Thyroid gland (tissue), 4 donors: ENCODE data around the gene HSPA2. TPM values are rescaled to one million over a fixed set of nuclear protein-coding genes. Genes with fewer than 3 reads are reported as not detected.

Experiments used
- DNase-seq, 2 donors: peaks; one replicate each; pipeline ENCODE4 v3.0.0-alpha.2; 2019
- H3K27ac ChIP-seq, 3 donors: fragments of 200-600 bp; sonication (generic); 1 replicate in 2 of 3; 2 replicates in 1 of 3; pipeline ENCODE4 v1.5.1; 2016 to 2019; ENCODE audit warnings: mild to moderate bottlenecking in 1 of 3, moderate library complexity in 1 of 3
- H3K27me3 ChIP-seq: fragments of 200-600 bp; sonication (generic); one replicate; pipeline ENCODE4 v1.5.1; 2019
- H3K36me3 ChIP-seq, 2 donors: fragments of 200-600 bp; sonication (generic); one replicate each; pipeline ENCODE4 v1.5.1; 2016 to 2019
- H3K4me1 ChIP-seq, 2 donors: fragments of 200-600 bp; sonication (generic); one replicate each; pipeline ENCODE4 v1.5.1; 2017 to 2019
- H3K4me3 ChIP-seq, 3 donors: fragments of 200-600 bp; sonication (generic); replicated peaks in 1 of 3; 1 replicate in 2 of 3; 2 replicates in 1 of 3; pipeline ENCODE4 v1.5.1; 2016; ENCODE audit warnings: mild to moderate bottlenecking in 1 of 3
- H3K9me3 ChIP-seq: fragments of 200-600 bp; sonication (generic); one replicate; pipeline ENCODE4 v1.5.1; 2017
- POLR2A ChIP-seq, 2 donors: fragments of 450-650 bp; IDR thresholded peaks; one replicate each; pipeline ENCODE4 v1.6.1; 2017; ENCODE audit warnings: antibody characterized with exemption in 2 of 2, mild to moderate bottlenecking in 2 of 2, moderate library complexity in 1 of 2
- WGBS, 2 donors: methylation state at CpG; one replicate each; pipeline ENCODE4 v1.1.5; 2017; 5-methylcytosine and 5-hydroxymethylcytosine counted together
- intact Hi-C: fragments of 100-400 bp; cut with DNase I; formaldehyde crosslinking; loops from one replicate; pipeline ENCODE4 v1.15.1; 2023
- small RNA-seq: library from RNA; depleted of rRNA; stranded (forward); fragments of <200 nt; gene quantifications from one replicate; pipeline ENCODE3, GENCODE V24; 2016
- total RNA-seq, 4 donors: library from RNA; depleted of rRNA; stranded (reverse); fragments of >200 nt; gene quantifications; one replicate each; pipeline ENCODE4 v1.2.3, GENCODE V29; 2016
- TF ChIP-seq, protein P1 (sequence below), 6 experiments: fragments of 200-600 bp in 3 of 6; fragments of 450-650 bp in 3 of 6; sonication (generic) in 3 of 6; IDR thresholded peaks; one replicate each; pipeline ENCODE4 v1.5.1; 2016 to 2019; ENCODE audit warnings: antibody characterized with exemption in 6 of 6, mild to moderate bottlenecking in 2 of 6, inconsistent platforms in 1 of 6, moderate library complexity in 1 of 6

The HSPA2 gene
- total RNA-seq, 4 donors from 2014 or later, result 6.0 to 11.0 (median 8.4) TPM

- TF ChIP-seq, protein P1, sequence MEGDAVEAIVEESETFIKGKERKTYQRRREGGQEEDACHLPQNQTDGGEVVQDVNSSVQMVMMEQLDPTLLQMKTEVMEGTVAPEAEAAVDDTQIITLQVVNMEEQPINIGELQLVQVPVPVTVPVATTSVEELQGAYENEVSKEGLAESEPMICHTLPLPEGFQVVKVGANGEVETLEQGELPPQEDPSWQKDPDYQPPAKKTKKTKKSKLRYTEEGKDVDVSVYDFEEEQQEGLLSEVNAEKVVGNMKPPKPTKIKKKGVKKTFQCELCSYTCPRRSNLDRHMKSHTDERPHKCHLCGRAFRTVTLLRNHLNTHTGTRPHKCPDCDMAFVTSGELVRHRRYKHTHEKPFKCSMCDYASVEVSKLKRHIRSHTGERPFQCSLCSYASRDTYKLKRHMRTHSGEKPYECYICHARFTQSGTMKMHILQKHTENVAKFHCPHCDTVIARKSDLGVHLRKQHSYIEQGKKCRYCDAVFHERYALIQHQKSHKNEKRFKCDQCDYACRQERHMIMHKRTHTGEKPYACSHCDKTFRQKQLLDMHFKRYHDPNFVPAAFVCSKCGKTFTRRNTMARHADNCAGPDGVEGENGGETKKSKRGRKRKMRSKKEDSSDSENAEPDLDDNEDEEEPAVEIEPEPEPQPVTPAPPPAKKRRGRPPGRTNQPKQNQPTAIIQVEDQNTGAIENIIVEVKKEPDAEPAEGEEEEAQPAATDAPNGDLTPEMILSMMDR (IDR thresholded peaks at IDR 0.05), result no peak
- TF ChIP-seq POLR2A (IDR thresholded peaks at IDR 0.05), result no peak
Observed at GRCh38 chr14:64581363-64581762, 40.8 kb downstream of the HSPA2 start.

DNA sequence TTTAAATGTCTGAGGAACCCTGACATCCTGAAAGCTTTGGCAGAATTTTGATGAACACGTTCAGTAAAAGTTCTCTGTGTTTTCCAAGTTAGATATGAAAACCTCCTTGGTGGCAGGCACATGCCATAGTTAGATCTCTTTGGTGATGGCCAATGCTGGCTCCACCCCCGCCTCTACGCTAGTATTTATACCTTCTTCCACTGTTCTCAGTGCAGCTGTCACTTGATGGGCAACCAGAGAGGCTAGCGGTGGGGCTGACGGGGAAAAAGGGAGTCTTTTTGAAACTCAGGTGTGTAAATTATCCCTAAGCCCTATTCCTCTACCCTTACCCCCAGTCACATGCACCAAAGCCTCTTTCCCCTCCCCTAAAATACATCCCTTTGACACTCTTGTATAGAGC is 41.3 kb downstream of the HSPA2 start:
- Histone ChIP-seq H3K27me3 (no peaks in the 10 kb centered on the region), H3K4me3 (no peak overlapping the region), H3K36me3 (no peaks in the 10 kb centered on the region), H3K4me1 (no peaks in the 10 kb centered on the region), H3K9me3 (no peaks in the 10 kb centered on the region), H3K27ac (no peak overlapping the region)
- intact Hi-C loops, result no loop called here
- DNase-seq, result no peak
- WGBS, 2 donors, result 78 to 86% methylated on average over 5 of the region's 5 CpGs
- TF ChIP-seq POLR2A (IDR thresholded peaks at IDR 0.05), result no peak
- TF ChIP-seq, protein P1 (IDR thresholded peaks at IDR 0.05), result no peak

More at GRCh38 chr14:64581363-64581762, 40.8 kb downstream of the HSPA2 start:
- Histone ChIP-seq H3K9me3 (no peaks in the 10 kb centered on the region), H3K27ac (no peak overlapping the region), H3K36me3 (no peaks in the 10 kb centered on the region), H3K4me3 (no peak overlapping the region), H3K4me1 (no peaks in the 10 kb centered on the region), H3K27me3 (no peaks in the 10 kb centered on the region)
- intact Hi-C loops, result no loop called here
- DNase-seq, result no peak
- 87 to 89% methylated on average over 2 of the region's 2 CpGs for WGBS, 2 donors

DNA sequence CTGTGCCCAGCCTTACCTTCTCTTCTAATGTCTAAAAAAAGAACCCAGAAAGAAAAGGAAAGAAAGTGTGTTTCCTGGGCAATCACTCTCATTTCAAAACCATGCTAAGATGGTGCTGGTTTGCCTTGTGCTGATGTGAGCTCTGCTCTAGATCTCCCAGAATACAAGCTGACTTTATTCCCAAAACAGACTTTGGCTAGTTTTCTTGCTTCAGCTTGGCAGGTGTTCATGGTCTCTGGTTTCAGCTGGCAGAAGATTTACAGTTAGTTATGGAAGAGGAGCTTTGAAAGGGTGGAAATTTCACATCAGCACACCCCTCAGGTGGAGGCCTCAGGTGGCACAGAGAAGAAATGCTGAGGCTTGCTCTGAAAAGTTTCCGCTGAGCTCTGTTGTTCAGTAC is 43.6 kb downstream of the HSPA2 start:
- 100% methylated on average over 1 of the region's 1 CpG for WGBS, 2 donors
- intact Hi-C loops, result no loop called here
- TF ChIP-seq, protein P1 (IDR thresholded peaks at IDR 0.05), result no peak
- TF ChIP-seq POLR2A (IDR thresholded peaks at IDR 0.05), result no peak
- no peaks in the 10 kb centered on the region for H3K36me3 ChIP-seq
- H3K27me3 ChIP-seq, result no peaks in the 10 kb centered on the region
- H3K27ac ChIP-seq, result no peak overlapping the region
- H3K4me1 ChIP-seq, result no peaks in the 10 kb centered on the region
- DNase-seq, result no peak
- H3K4me3 ChIP-seq, result no peak overlapping the region
- H3K9me3 ChIP-seq, result no peaks in the 10 kb centered on the region

- DNase-seq, result no peak
- 88 to 91% methylated on average over 3 of the region's 3 CpGs for WGBS, 2 donors
- Histone ChIP-seq H3K27ac (no peak overlapping the region), H3K4me3 (no peak overlapping the region), H3K9me3 (no peaks in the 10 kb centered on the region), H3K36me3 (no peaks in the 10 kb centered on the region), H3K27me3 (no peaks in the 10 kb centered on the region), H3K4me1 (no peaks in the 10 kb centered on the region)
- intact Hi-C loops, result no loop called here
- TF ChIP-seq POLR2A (IDR thresholded peaks at IDR 0.05), result no peak
- TF ChIP-seq, protein P1 (IDR thresholded peaks at IDR 0.05), result no peak
Observed at GRCh38 chr14:64591809-64592208, 51.3 kb downstream of the HSPA2 start.

Small RNA genes lying within 50 kb of the gene (small RNA-seq; reads per million reads assigned to genes)
- not detected for gene AL049869.4

Other genes with a start within 250 kb of the HSPA2 start
- 1 to 10 TPM in 1 of 4 donors, under 1 TPM in 2, not detected in 1; 0.27 to 1.0 (median 0.78) TPM for gene ESR2, start 246.4 kb upstream of the HSPA2 start, total RNA-seq
- 10 to 100 TPM; 26.9 to 48.0 (median 33.2) TPM for gene MTHFD1, start 152.4 kb upstream of the HSPA2 start, total RNA-seq
- gene AKAP5, start 75.2 kb upstream of the HSPA2 start, total RNA-seq, result 1 to 10 TPM in 3 of 4 donors, under 1 TPM in 1; 0.92 to 1.3 (median 1.0) TPM
- 10 to 100 TPM; 15.9 to 23.0 (median 17.7) TPM for gene ZBTB25, start 36.9 kb upstream of the HSPA2 start, total RNA-seq
- 10 to 100 TPM; 44.5 to 72.0 (median 55.9) TPM for gene ZBTB1, start 36.0 kb upstream of the HSPA2 start, total RNA-seq
- under 1 TPM in 3 of 4 donors, not detected in 1; 0.54 to 0.67 (median 0.63) TPM for gene PPP1R36, start 9.2 kb downstream of the HSPA2 start, total RNA-seq
- gene PLEKHG3, start 163.7 kb downstream of the HSPA2 start, total RNA-seq, result 10 to 100 TPM; 41.0 to 83.0 (median 54.6) TPM